ENCODE data around the gene PEX13.

PEX13 gene

DNA sequence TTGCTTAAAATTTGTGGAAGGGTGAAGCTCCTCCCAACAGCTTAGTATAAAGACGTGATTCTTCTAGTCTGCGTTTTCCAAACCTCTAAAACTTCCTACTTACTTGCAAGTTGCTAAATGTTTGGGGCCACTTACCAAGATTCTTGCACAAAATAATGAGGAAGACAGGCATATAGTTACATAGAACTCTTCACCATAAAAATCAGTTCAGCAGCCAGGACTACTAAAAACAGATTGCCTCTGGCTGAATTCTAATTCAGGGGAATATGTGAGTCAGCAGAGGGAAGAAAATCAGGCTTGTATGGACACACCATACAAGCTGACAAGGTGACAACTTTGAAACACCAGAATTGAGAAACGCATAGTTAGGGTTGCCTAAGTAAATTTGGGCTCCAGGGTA lies 2.8 kb upstream of the PEX13 start:
- H3K27ac ChIP-seq (ENCODE audit: low read length), result no peak overlapping the region
- ATAC-seq (ENCODE audit: insufficient read depth, low read depth), result no peak
- no peaks in the 10 kb centered on the region for H4K20me1 ChIP-seq (ENCODE audit: insufficient read depth, low read length)

DNA sequence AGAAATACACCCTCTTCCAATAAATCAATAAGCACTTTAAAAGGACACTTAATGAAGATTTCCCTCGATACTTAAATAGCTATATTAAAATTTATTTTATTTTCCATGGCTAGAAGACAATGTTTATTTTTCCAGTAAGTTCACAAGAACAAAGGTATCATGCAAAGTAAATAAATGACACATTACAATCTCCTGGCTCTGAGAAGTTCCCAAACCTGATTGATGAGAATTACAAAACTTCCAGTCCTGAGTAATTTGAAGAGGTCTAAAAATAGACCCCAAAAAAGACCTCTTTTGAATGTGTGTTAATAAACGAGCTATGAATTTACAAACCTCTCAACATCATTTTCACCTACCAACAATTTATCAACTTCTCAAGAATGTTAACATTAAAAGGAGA lies 1.5 kb upstream of the PEX13 start:
- Histone ChIP-seq H3K27me3 (ENCODE audit: insufficient read depth, low read length, poor library complexity) (no peaks in the 10 kb centered on the region), H3K4me1 (ENCODE audit: insufficient read depth, low read length) (peaks cover 35% of the 10 kb centered on the region), H3K9me3 (ENCODE audit: insufficient read depth, low read length, severe bottlenecking) (no peaks in the 10 kb centered on the region), H3K36me3 (ENCODE audit: insufficient read depth, low read length) (peaks cover 8% of the 10 kb centered on the region), H3K4me3 (ENCODE audit: low read depth in 1 of 2, low read length in 2 of 2) (peak overlapping the region; percentile 66 to 79; a peak in 3 of 4 replicates), H3K27ac (ENCODE audit: low read length) (no peak overlapping the region; the same call in 1 of the 2 replicates), H2AFZ (ENCODE audit: low read depth, low read length) (0 out of 2 replicates have a peak overlapping the region, but pooled peaks have one; percentile 98), H3K79me2 (ENCODE audit: insufficient read depth, low read length) (peaks cover 52% of the 10 kb centered on the region), H3K4me2 (ENCODE audit: insufficient read depth, low read length) (peak overlapping the region; percentile 75), H3K9ac (ENCODE audit: low read depth, low read length) (peak overlapping the region; percentile 71), H4K20me1 (ENCODE audit: insufficient read depth, low read length) (peaks cover 2% of the 10 kb centered on the region; the same call in 1 of the 2 replicates)
- TF ChIP-seq, protein P1, sequence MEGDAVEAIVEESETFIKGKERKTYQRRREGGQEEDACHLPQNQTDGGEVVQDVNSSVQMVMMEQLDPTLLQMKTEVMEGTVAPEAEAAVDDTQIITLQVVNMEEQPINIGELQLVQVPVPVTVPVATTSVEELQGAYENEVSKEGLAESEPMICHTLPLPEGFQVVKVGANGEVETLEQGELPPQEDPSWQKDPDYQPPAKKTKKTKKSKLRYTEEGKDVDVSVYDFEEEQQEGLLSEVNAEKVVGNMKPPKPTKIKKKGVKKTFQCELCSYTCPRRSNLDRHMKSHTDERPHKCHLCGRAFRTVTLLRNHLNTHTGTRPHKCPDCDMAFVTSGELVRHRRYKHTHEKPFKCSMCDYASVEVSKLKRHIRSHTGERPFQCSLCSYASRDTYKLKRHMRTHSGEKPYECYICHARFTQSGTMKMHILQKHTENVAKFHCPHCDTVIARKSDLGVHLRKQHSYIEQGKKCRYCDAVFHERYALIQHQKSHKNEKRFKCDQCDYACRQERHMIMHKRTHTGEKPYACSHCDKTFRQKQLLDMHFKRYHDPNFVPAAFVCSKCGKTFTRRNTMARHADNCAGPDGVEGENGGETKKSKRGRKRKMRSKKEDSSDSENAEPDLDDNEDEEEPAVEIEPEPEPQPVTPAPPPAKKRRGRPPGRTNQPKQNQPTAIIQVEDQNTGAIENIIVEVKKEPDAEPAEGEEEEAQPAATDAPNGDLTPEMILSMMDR (IDR thresholded peaks at IDR 0.05; ENCODE audit: borderline replicate concordance, extremely low read depth, low read length, poor library complexity, severe bottlenecking), result no peak
- no peak for TF ChIP-seq EZH2 (IDR thresholded peaks at IDR 0.05; ENCODE audit: borderline replicate concordance, low read depth, low read length, severe bottlenecking)
- no peak for ATAC-seq (ENCODE audit: insufficient read depth, low read depth)
- DNase-seq, result no peak

More for the DNA sequence above, 2.8 kb upstream of the PEX13 start:
- Histone ChIP-seq H3K4me1 (ENCODE audit: insufficient read depth, low read length) (peaks cover 32% of the 10 kb centered on the region), H3K4me2 (ENCODE audit: insufficient read depth, low read length) (no peak overlapping the region), H3K4me3 (ENCODE audit: low read depth in 1 of 2, low read length in 2 of 2) (no peak overlapping the region), H2AFZ (ENCODE audit: low read depth, low read length) (no peak overlapping the region), H3K27me3 (ENCODE audit: insufficient read depth, low read length, poor library complexity) (no peaks in the 10 kb centered on the region), H3K9ac (ENCODE audit: low read depth, low read length) (no peak overlapping the region), H3K9me3 (ENCODE audit: insufficient read depth, low read length, severe bottlenecking) (no peaks in the 10 kb centered on the region), H3K36me3 (ENCODE audit: insufficient read depth, low read length) (peaks cover 4% of the 10 kb centered on the region), H3K79me2 (ENCODE audit: insufficient read depth, low read length) (peaks cover 40% of the 10 kb centered on the region)
- no peak for DNase-seq
- no peak for TF ChIP-seq EZH2 (IDR thresholded peaks at IDR 0.05; ENCODE audit: borderline replicate concordance, low read depth, low read length, severe bottlenecking)
- TF ChIP-seq, protein P1 (IDR thresholded peaks at IDR 0.05; ENCODE audit: borderline replicate concordance, extremely low read depth, low read length, poor library complexity, severe bottlenecking), result no peak

- Histone ChIP-seq H2AFZ (ENCODE audit: low read depth, low read length) (peak overlapping the region; percentile 98), H3K4me3 (ENCODE audit: low read depth in 1 of 2, low read length in 2 of 2) (peak overlapping the region; percentile 66 to 79), H3K27me3 (ENCODE audit: insufficient read depth, low read length, poor library complexity) (no peaks in the 10 kb centered on the region), H3K9me3 (ENCODE audit: insufficient read depth, low read length, severe bottlenecking) (no peaks in the 10 kb centered on the region), H3K36me3 (ENCODE audit: insufficient read depth, low read length) (peaks cover 9% of the 10 kb centered on the region), H3K27ac (ENCODE audit: low read length) (peak overlapping the region; percentile 96), H3K9ac (ENCODE audit: low read depth, low read length) (peak overlapping the region; percentile 71), H4K20me1 (ENCODE audit: insufficient read depth, low read length) (peaks cover 6% of the 10 kb centered on the region; the same call in 1 of the 2 replicates), H3K79me2 (ENCODE audit: insufficient read depth, low read length) (peaks cover 57% of the 10 kb centered on the region), H3K4me1 (ENCODE audit: insufficient read depth, low read length) (peaks cover 35% of the 10 kb centered on the region), H3K4me2 (ENCODE audit: insufficient read depth, low read length) (peak overlapping the region; percentile 75)
- ATAC-seq (ENCODE audit: insufficient read depth, low read depth) (no peak), DNase-seq (no peak)
- TF ChIP-seq EZH2 (IDR thresholded peaks at IDR 0.05; ENCODE audit: borderline replicate concordance, low read depth, low read length, severe bottlenecking), result no peak
- TF ChIP-seq, protein P1 (IDR thresholded peaks at IDR 0.05; ENCODE audit: borderline replicate concordance, extremely low read depth, low read length, poor library complexity, severe bottlenecking), result no peak
Observed at GRCh38 chr2:61016392-61017002, 1.0 kb upstream of the PEX13 start.

Data from DND-41 (cell line).